Heart right ventricle (tissue), 16 donors: ENCODE data around the gene RBM45. TPM values are rescaled to one million over a fixed set of nuclear protein-coding genes. Genes with fewer than 3 reads are reported as not detected.
"Not testable (repeated sequence)": the region's sequence is repeated elsewhere in the genome, so short reads cannot be mapped to it uniquely, and the experiment has no call there.

ENCODE experiments used
- ATAC-seq, 8 donors: fragments of 200-7000 bp; cut with Tn5 transposase; one replicate each; pipeline ENCODE4 v1.9.1; 2020; ENCODE audit warnings: mild to moderate bottlenecking in 8 of 8, moderate library complexity in 8 of 8, moderate number of reproducible peaks in 1 of 8
- DNase-seq, 2 donors: peaks; one replicate each; pipeline ENCODE4 v3.0.0-alpha.2; 2020
- H3K27ac ChIP-seq, 10 donors: fragments of 200-600 bp; sonication (generic) in 2 of 10; one replicate each; pipeline versions ENCODE4 v1.5.0 to v1.8.0; 2020 to 2022; ENCODE audit warnings: mild to moderate bottlenecking in 3 of 10
- H3K27me3 ChIP-seq, 7 donors: fragments of 200-600 bp; one replicate each; pipeline ENCODE4 v1.8.0; 2021 to 2022; ENCODE audit warnings: mild to moderate bottlenecking in 2 of 7
- H3K36me3 ChIP-seq, 9 donors: fragments of 200-600 bp; sonication (generic) in 1 of 9; one replicate each; pipeline versions ENCODE4 v1.5.0 to v1.8.0; 2020 to 2022; ENCODE audit warnings: mild to moderate bottlenecking in 2 of 9
- H3K4me1 ChIP-seq, 9 donors: fragments of 200-600 bp; sonication (generic) in 1 of 9; one replicate each; pipeline versions ENCODE4 v1.5.0 to v1.8.0; 2020 to 2022; ENCODE audit warnings: mild to moderate bottlenecking in 4 of 9
- H3K4me3 ChIP-seq, 10 donors: fragments of 200-600 bp; sonication (generic) in 2 of 10; one replicate each; pipeline versions ENCODE4 v1.5.0 to v1.8.0; 2020 to 2022; ENCODE audit warnings: mild to moderate bottlenecking in 7 of 10, moderate library complexity in 2 of 10
- H3K9me3 ChIP-seq, 11 donors: fragments of 200-600 bp in 10 of 11; sonication (generic) in 2 of 11; one replicate each; pipeline versions ENCODE4 v1.5.0 to v1.8.0; 2013 to 2022; ENCODE audit warnings: mild to moderate bottlenecking in 2 of 11, control low read depth in 1 of 11, moderate library complexity in 1 of 11
- CTCF ChIP-seq, 9 donors: fragments of 200-600 bp; sonication (generic) in 2 of 9; IDR thresholded peaks; one replicate each; pipeline versions ENCODE4 v1.5.0 to v1.8.0; 2021 to 2022; ENCODE audit warnings: antibody characterized with exemption in 9 of 9, mild to moderate bottlenecking in 5 of 9, moderate library complexity in 1 of 9
- WGBS, 2 donors: extraction: QIAGEN DNeasy Blood & Tissue Kit; methylation state at CpG; one replicate each; pipeline ENCODE4 v1.1.7; 2013; ENCODE audit warnings: inconsistent platforms in 1 of 2; 5-methylcytosine and 5-hydroxymethylcytosine counted together
- intact Hi-C, 10 donors: fragments of 100-400 bp; cut with DNase I; formaldehyde crosslinking; loops; one replicate each; pipeline versions ENCODE4 v1.11.1 to v1.14.2; 2022
- polyA plus RNA-seq, 2 donors: library from polyadenylated mRNA; stranded (reverse); fragments of 200-250 nt; gene quantifications; one replicate each; pipeline ENCODE4 v1.2.3, GENCODE V29; 2013
- total RNA-seq, 10 donors: library from RNA; stranded (reverse); fragmentation: NEBNext Ultra II Directional in 3 of 10; extraction: Animal tissue kit (Norgen Biotek cat#: 25700) in 3 of 10; gene quantifications; one replicate each; pipeline versions ENCODE4 v1.2.1 to v1.2.4, GENCODE V29; 2021 to 2023
- donor health status: Arrhythmogenic right ventricular cardiomyopathy.
- donor health status: ischemic (EF 13 %, LVEDD 7.1; RV severe dilation, severe dysfunction).
- donor health status: healthy with polysubstance abuse.
- donor health status: DM: no; HTN: yes; CAD: no.
- donor health status: DM: no; HTN: no; CAD: no.
- donor health status: ischemic (EF 25% LVEDD 6.9; RV normal size, moderate dysfunction).
- donor health status: ischemic (EF 25% LVEDD 5.7; RV mildly dilated, moderate dysfunction).
- donor health status: healthy.
- donor health status: DM: yes; HTN: yes; CAD: no.
- donor health status: Ischemic cardiomyopathy.
- donor health status: ischemic (EF 35%, LVEDD 5.7; RV mildly dilated, moderate dysfunction).
- donor health status: nonischemic (EF 11% LVEDD 7.7; RV severe dilation, severe dysfunction).
- donor health status: DM: yes; HTN: yes; CAD: no.
- donor health status: PGD.
- donor health status: ischemic (EF 29% LVEDD 5.4; RV normal size, mild dysfunction).
- donor health status: nonischemic (EF 23%, LVEDD 6.1; RV moderate dilation, normal function).

Gene RBM45
- total and polyA plus RNA-seq, 12 donors: 4.4 to 13.7 (median 5.9) TPM

GRCh38 chr2:178072383-178073301, 39.6 kb upstream of the RBM45 start, which contains the start of gene PDE11A:
Gene PDE11A (minus strand): TSS chr2:178072777. CDS start chr2:178072437, 340 bp downstream.
- H3K27me3 ChIP-seq: peaks cover 0 to 41% (median 13%) of the 10 kb centered on the region in 7 donors
- intact Hi-C loops: loop anchor here in 2 of 10 donors (5.0 kb wide), 1 partner anchor 275 kb away; no protein-coding TSS in a partner anchor
- peak within 1 kb of the TSS; percentile 5 to 57 (median 48) for H3K4me3 ChIP-seq
- H3K4me1 ChIP-seq: peaks cover 0 to 16% (median 9%) of the 10 kb centered on the region in 9 donors
- peak within 1 kb of the TSS in 5 of 10 donors; percentile 13 to 66 (median 48) for H3K27ac ChIP-seq
- peak; percentile 56 to 75 for DNase-seq
- no peak for TF ChIP-seq CTCF (IDR thresholded peaks at IDR 0.05)
- ATAC-seq: peak; percentile 89 to 98 (median 95)
- no peaks in the 10 kb centered on the region for H3K36me3 ChIP-seq
- WGBS, 2 donors: 2% methylated on average over 44 of the region's 44 CpGs
- no peaks in the 10 kb centered on the region for H3K9me3 ChIP-seq

- no peaks in the 10 kb centered on the region for H3K36me3 ChIP-seq
- no peak for TF ChIP-seq CTCF (IDR thresholded peaks at IDR 0.05)
- no peak for ATAC-seq
- intact Hi-C loops: loop anchor here in 2 of 10 donors (5.0 kb wide), 1 partner anchor 277 kb away; no protein-coding TSS in a partner anchor
- H3K27ac ChIP-seq: no peak overlapping the region
- WGBS, 2 donors: 80 to 83% methylated on average over 8 of the region's 8 CpGs
- DNase-seq: no peak
- H3K4me3 ChIP-seq: no peak overlapping the region
- H3K9me3 ChIP-seq: peaks cover 0 to 5% (median 0%) of the 10 kb centered on the region in 11 donors
- peaks cover 0 to 16% (median 9%) of the 10 kb centered on the region in 9 donors for H3K4me1 ChIP-seq
- peaks cover 0 to 41% (median 13%) of the 10 kb centered on the region in 7 donors for H3K27me3 ChIP-seq
These were observed 37.9 kb upstream of the RBM45 start for GRCh38 chr2:178074123-178075005.

- intact Hi-C loops: no loop called here
- TF ChIP-seq CTCF (IDR thresholded peaks at IDR 0.05): no peak
- H3K27me3 ChIP-seq: peaks cover 0 to 41% (median 13%) of the 10 kb centered on the region in 7 donors
- H3K27ac ChIP-seq: no peak overlapping the region
- H3K36me3 ChIP-seq: no peaks in the 10 kb centered on the region
- H3K9me3 ChIP-seq: peaks cover 0 to 10% (median 0%) of the 10 kb centered on the region in 11 donors
- ATAC-seq (no peak), DNase-seq (no peak)
- peaks cover 0 to 16% (median 9%) of the 10 kb centered on the region in 9 donors for H3K4me1 ChIP-seq
- 95% methylated on average over 1 of the region's 1 CpG for WGBS, 2 donors
- H3K4me3 ChIP-seq: no peak overlapping the region
These were observed 37.3 kb upstream of the RBM45 start for GRCh38 chr2:178075006-178075326.

- TF ChIP-seq CTCF (IDR thresholded peaks at IDR 0.05): no peak
- Histone ChIP-seq H3K27ac (no peak overlapping the region), H3K36me3 (no peaks in the 10 kb centered on the region), H3K4me1 (peaks cover 0 to 16% (median 9%) of the 10 kb centered on the region in 9 donors), H3K27me3 (peaks cover 0 to 40% (median 13%) of the 10 kb centered on the region in 7 donors), H3K9me3 (peaks cover 0 to 13% (median 0%) of the 10 kb centered on the region in 11 donors), H3K4me3 (no peak overlapping the region)
- intact Hi-C loops: no loop called here
- ATAC-seq (no peak), DNase-seq (no peak)
These were observed 36.1 kb upstream of the RBM45 start for GRCh38 chr2:178076130-178076529.

- H3K27ac ChIP-seq, H3K36me3 ChIP-seq, DNase-seq, H3K4me1 ChIP-seq, ATAC-seq, intact Hi-C loops, H3K4me3 ChIP-seq: not testable (repeated sequence)
- H3K27me3 ChIP-seq: peaks cover 0 to 10% (median 0%) of the 10 kb centered on the region in 7 donors
- WGBS, 2 donors: 71 to 90% methylated on average over 3 of the region's 3 CpGs
- peaks cover 0 to 13% (median 0%) of the 10 kb centered on the region in 11 donors for H3K9me3 ChIP-seq
These were observed 33.0 kb upstream of the RBM45 start for GRCh38 chr2:178079279-178079678.
